Choroid plexus epithelial cell (primary cell): ENCODE data around the gene SPATA17.

ENCODE experiments used
- DNase-seq: peaks from one replicate; pipeline ENCODE4 v3.0.0-alpha.2; 2010; ENCODE audit warnings: low read depth
- H3K4me3 ChIP-seq: 2 replicates; pipeline ENCODE4 v1.5.1; 2011; ENCODE audit warnings: low read depth, mild to moderate bottlenecking, control low read depth, low read length, moderate library complexity
- TF ChIP-seq, protein P1 (sequence below): conservative IDR thresholded peaks from 2 replicates; pipeline ENCODE4 v1.5.1; 2011; ENCODE audit warnings: low read depth, mild to moderate bottlenecking, control low read depth, inconsistent platforms, low read length, moderate library complexity

SPATA17 gene

DNA sequence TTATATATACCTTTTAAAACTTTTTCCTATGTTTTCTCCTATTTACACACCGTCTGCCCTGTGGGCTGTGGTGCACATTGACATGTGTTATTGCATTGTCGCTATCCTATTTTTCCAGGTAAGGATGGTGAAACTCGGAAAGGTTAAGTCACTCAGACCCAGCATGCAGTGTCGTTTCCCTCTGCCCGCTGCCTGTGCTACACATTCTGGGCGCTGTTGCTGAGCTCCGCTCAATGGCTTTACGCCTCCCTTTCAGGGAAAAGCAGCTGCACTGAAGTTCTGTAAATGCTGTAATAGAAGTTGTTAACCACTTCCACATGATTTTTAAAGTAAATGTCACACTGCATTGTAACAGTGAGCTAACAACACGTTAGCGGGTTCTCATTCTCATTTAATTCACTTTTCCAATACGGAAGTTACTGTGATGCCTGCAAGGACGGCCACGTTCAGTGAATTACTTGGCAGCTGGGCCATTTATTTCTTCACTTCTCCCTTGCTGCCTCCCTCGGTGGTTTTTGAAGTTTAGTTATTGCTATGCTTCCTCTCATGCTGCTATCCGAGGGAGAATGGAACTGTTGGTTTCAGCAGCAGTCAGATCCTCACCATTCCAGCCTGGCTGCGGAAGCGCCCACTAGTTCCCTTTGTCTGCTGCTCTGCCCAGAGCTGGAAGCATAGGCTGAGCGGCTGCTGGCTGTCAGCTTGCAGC is 288.7 kb downstream of the SPATA17 start:
- no peak for DNase-seq
- TF ChIP-seq, protein P1, sequence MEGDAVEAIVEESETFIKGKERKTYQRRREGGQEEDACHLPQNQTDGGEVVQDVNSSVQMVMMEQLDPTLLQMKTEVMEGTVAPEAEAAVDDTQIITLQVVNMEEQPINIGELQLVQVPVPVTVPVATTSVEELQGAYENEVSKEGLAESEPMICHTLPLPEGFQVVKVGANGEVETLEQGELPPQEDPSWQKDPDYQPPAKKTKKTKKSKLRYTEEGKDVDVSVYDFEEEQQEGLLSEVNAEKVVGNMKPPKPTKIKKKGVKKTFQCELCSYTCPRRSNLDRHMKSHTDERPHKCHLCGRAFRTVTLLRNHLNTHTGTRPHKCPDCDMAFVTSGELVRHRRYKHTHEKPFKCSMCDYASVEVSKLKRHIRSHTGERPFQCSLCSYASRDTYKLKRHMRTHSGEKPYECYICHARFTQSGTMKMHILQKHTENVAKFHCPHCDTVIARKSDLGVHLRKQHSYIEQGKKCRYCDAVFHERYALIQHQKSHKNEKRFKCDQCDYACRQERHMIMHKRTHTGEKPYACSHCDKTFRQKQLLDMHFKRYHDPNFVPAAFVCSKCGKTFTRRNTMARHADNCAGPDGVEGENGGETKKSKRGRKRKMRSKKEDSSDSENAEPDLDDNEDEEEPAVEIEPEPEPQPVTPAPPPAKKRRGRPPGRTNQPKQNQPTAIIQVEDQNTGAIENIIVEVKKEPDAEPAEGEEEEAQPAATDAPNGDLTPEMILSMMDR, result no peak
- no peak overlapping the region for H3K4me3 ChIP-seq
